ENCODE measurements around the gene MCOLN1.
"Not testable (repeated sequence)": the region's sequence is repeated elsewhere in the genome, so short reads cannot be mapped to it uniquely, and the experiment has no call there.

MCOLN1 gene

GRCh38 chr19:7526059-7526929 is 3.9 kb downstream of the MCOLN1 start:
- no peak for DNase-seq

GRCh38 chr19:7527516-7528191 is 5.2 kb downstream of the MCOLN1 start:
- DNase-seq, result no peak

GRCh38 chr19:7528192-7528519 is 5.7 kb downstream of the MCOLN1 start:
- DNase-seq, result no peak

GRCh38 chr19:7528522-7529245 is 6.3 kb downstream of the MCOLN1 start:
- DNase-seq, result no peak

GRCh38 chr19:7529246-7529600 is 6.8 kb downstream of the MCOLN1 start:
- no peak for DNase-seq

GRCh38 chr19:7529610-7530490 is 7.4 kb downstream of the MCOLN1 start:
- no peak for DNase-seq

GRCh38 chr19:7533281-7533885 is 11.0 kb downstream of the MCOLN1 start:
- no peak for DNase-seq

GRCh38 chr19:7533925-7534480 is 11.6 kb downstream of the MCOLN1 start:
- DNase-seq, result peak; percentile 78

GRCh38 chr19:7534531-7535046 is 12.2 kb downstream of the MCOLN1 start:
- DNase-seq, result peak; percentile 35

- peak; percentile 94 for DNase-seq
Observed at GRCh38 chr19:7535047-7535997, 12.9 kb downstream of the MCOLN1 start, which contains the start of gene PNPLA6. Gene PNPLA6, plus strand, starts transcription at chr19:7535717. Its CDS starts 72 bp downstream, at chr19:7535789.

- no peak for DNase-seq
Observed at GRCh38 chr19:7535998-7536695, 13.7 kb downstream of the MCOLN1 start.

GRCh38 chr19:7538990-7539389 is 16.6 kb downstream of the MCOLN1 start:
- not testable (repeated sequence) for DNase-seq

- no peak for DNase-seq
Observed at GRCh38 chr19:7539827-7540425, 17.5 kb downstream of the MCOLN1 start.

GRCh38 chr19:7540761-7541474 is 18.5 kb downstream of the MCOLN1 start:
- peak; percentile 29 for DNase-seq

GRCh38 chr19:7541475-7541824 is 19.0 kb downstream of the MCOLN1 start:
- no peak for DNase-seq

GRCh38 chr19:7541828-7542443 is 19.5 kb downstream of the MCOLN1 start:
- no peak for DNase-seq

- no peak for DNase-seq
Observed at GRCh38 chr19:7542556-7543348, 20.3 kb downstream of the MCOLN1 start.
